Activated CD4-positive, alpha-beta T cell treated with anti-CD3 and anti-CD28 coated beads, Interleukin-2, amount 10 ng/mL, durations not matched to agents 7 days and 5 days (primary cell): ENCODE data around the gene SLC4A2. TPM values are rescaled to one million over a fixed set of nuclear protein-coding genes. Genes with fewer than 3 reads are reported as not detected.

Experiments used
- CTCF ChIA-PET: fragments of 350-600 bp; sonication (Branson Sonifier 250); formaldehyde crosslinking; loops from one replicate; lab custom pipeline; 2021; ENCODE audit warnings: antibody characterized with exemption; lab: Charles Lee
- POLR2A ChIA-PET: fragments of 350-600 bp; sonication (Branson Sonifier 250); formaldehyde crosslinking; loops from one replicate; lab custom pipeline; 2021; ENCODE audit warnings: antibody characterized with exemption; lab: Charles Lee
- DNase-seq: peaks from one replicate; pipeline ENCODE4 v3.0.0-alpha.2; 2020
- H3K27ac Mint-ChIP-seq: one replicate; pipeline ENCODE4 v1.8.0; 2021; ENCODE audit warnings: mild to moderate bottlenecking, moderate library complexity, mixed read lengths
- H3K27me3 Mint-ChIP-seq: one replicate; pipeline ENCODE4 v1.8.0; 2021; ENCODE audit warnings: mixed read lengths
- H3K36me3 Mint-ChIP-seq: one replicate; pipeline ENCODE4 v1.8.0; 2021; ENCODE audit warnings: low read depth, mixed read lengths
- H3K4me1 Mint-ChIP-seq: one replicate; pipeline ENCODE4 v1.8.0; 2021; ENCODE audit warnings: mixed read lengths
- H3K4me3 Mint-ChIP-seq: one replicate; pipeline ENCODE4 v1.8.0; 2021; ENCODE audit warnings: mild to moderate bottlenecking, moderate library complexity, mixed read lengths
- H3K9me3 Mint-ChIP-seq: one replicate; pipeline ENCODE4 v1.8.0; 2021; ENCODE audit warnings: mixed read lengths
- total RNA-seq, 2 experiments: library from RNA; stranded (reverse); gene quantifications; one replicate each; pipeline ENCODE4 v1.2.3, GENCODE V29; 2021

The SLC4A2 gene
- total RNA-seq, 2 experiments from 2014 or later: 106 to 114 TPM

DNA sequence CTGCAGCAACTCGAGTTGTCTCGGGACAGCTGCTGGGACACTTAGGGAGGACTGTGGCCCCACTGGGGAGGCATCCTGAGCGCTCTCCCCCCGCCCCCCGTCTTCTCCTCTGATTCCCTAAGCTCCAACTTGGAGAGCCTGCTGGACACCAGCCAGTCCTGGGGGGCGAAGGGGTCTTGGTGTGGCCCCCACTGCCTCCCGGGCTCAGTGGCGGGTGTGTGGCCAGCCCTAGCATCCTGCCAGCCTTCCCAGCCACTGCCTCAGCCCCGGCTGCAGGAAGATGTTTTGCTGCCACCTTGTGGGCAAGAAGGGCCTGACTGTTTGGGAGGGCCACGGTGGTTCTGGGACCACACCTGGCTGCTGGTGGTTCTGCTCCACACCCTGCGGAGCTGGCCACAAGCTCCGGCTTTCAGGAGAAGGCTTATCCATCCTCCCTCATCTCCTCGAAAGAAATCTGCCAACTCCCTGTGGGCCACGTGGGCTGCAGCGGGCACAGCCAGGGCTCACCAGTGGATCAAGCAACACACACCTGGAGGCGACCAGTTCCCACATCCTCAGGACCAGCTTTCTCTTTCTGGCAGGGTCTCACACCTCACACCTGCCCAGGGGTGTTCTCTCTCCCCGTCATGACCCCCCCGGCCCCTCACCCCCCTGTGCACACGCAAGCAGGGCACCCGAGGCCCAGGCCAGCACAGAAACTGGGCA lies 51.7 kb downstream of the SLC4A2 start:
- Mint-ChIP-seq H3K27ac (no peak overlapping the region), H3K27me3 (peaks cover 5% of the 10 kb centered on the region), H3K9me3 (no peaks in the 10 kb centered on the region), H3K36me3 (no peaks in the 10 kb centered on the region), H3K4me3 (no peak overlapping the region), H3K4me1 (peaks cover 4% of the 10 kb centered on the region)
- ChIA-PET CTCF (interaction anchor here (0.6 to 2.2 kb wide), 19 partner anchors 8 to 331 kb away, joined by 3 to 10 read pairs (median 3); partner anchors contain the start of genes ABCB8 and FASTK), POLR2A (no interaction called here)
- DNase-seq: peak; percentile 79

DNA sequence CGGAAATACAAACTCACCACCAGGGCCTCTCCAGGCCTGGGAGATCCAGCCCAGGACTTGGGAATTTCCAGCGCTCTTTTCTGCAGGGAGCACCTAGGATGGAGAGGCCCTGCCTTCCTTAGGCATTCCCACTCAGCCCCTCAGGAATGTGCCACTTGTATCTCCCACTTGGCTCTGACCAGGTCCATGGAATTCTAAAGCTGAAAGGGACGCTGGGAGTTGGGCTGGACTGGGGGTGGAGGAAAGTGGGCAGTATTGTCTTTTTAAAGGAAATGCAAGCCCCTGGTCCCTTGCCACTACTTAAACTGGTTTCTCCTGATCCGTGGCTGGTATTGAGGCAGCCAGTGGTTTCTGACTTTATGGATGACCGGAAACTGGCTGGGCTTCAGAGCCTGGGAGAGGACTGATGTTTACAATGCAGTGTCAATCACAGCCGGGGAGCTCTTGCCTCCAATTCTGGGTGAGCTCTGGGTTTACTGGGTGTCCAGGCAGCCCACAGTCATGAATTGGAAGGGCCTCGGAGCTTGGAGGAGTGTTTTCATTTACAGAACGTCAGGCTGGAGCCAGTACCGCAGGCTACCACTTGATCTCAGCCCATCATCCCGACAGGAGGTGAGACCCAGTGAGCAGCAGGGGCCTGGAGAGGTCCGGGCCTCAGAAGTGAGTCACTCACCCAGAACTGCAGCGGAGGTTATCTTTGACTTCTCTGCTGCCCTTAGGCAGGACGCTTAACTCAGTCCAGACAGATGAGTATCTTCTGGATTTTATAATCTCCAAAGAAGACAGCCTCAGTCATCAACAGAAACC lies 54.2 kb downstream of the SLC4A2 start:
- no peaks in the 10 kb centered on the region for H3K36me3 Mint-ChIP-seq
- no peak overlapping the region for H3K27ac Mint-ChIP-seq
- H3K9me3 Mint-ChIP-seq: no peaks in the 10 kb centered on the region
- POLR2A ChIA-PET: no interaction called here
- H3K4me1 Mint-ChIP-seq: peaks cover 8% of the 10 kb centered on the region
- DNase-seq: no peak
- H3K27me3 Mint-ChIP-seq: peaks cover 5% of the 10 kb centered on the region
- H3K4me3 Mint-ChIP-seq: peak overlapping the region; percentile 30
- CTCF ChIA-PET: interaction anchor here (1.0 to 3.8 kb wide), 3 partner anchors 10 to 261 kb away, joined by 3 to 18 read pairs (median 3); no protein-coding TSS in a partner anchor

DNA sequence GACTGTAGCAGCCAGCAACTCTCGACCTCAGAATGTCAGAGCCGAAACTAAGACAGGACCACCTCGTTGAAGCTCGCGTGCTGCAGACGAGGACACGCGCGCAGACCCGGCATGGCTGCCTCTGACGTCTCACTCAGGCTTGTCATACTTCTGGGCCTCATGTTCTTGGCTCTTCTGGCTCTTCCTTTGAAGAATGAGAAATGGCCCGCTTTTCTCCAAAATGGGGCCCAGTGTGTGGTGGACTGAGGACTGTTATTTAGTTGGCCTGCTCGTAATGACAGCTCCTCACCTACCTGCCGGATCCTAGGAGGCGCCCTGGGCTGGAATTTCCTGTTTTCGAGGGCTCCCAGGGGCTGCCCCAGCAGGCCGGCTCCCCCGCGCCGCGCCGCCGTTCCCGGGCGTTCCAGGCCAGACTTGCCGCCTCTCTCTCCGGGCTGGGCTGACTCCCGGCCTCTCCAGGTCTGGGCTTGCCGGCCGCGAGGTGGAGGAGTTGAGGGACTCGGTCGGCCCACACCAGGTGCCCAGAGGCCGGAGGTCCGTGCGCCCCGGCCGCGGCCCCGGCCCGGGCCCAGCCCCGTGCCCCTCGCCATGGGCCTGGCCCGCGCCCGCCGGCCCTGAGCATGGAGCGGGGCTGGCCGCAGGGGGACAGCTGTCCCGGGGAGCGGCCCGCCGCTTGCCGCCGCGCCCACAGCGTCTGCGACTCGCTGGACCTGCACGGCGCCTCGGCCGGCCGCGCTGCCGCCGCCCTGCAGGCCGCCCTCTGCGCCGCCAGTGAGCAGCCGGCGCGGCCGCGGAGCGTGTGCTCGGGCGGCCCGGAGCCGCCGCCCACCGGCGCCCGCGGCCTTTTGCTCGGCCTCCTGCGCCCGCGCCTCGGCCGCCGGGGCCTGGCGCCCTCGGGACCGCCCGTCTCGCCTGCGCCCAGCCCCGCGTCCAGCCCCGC lies 55.0 kb downstream of the SLC4A2 start:
- H3K4me1 Mint-ChIP-seq: peaks cover 10% of the 10 kb centered on the region
- H3K9me3 Mint-ChIP-seq: no peaks in the 10 kb centered on the region
- ChIA-PET POLR2A (no interaction called here), CTCF (interaction anchor here (1.1 to 3.8 kb wide), 4 partner anchors 9 to 27 kb away, joined by 3 to 18 read pairs (median 4); no protein-coding TSS in a partner anchor)
- H3K27me3 Mint-ChIP-seq: peaks cover 5% of the 10 kb centered on the region
- no peak overlapping the region for H3K27ac Mint-ChIP-seq
- H3K36me3 Mint-ChIP-seq: no peaks in the 10 kb centered on the region
- H3K4me3 Mint-ChIP-seq: peak overlapping the region; percentile 30
- no peak for DNase-seq

DNA sequence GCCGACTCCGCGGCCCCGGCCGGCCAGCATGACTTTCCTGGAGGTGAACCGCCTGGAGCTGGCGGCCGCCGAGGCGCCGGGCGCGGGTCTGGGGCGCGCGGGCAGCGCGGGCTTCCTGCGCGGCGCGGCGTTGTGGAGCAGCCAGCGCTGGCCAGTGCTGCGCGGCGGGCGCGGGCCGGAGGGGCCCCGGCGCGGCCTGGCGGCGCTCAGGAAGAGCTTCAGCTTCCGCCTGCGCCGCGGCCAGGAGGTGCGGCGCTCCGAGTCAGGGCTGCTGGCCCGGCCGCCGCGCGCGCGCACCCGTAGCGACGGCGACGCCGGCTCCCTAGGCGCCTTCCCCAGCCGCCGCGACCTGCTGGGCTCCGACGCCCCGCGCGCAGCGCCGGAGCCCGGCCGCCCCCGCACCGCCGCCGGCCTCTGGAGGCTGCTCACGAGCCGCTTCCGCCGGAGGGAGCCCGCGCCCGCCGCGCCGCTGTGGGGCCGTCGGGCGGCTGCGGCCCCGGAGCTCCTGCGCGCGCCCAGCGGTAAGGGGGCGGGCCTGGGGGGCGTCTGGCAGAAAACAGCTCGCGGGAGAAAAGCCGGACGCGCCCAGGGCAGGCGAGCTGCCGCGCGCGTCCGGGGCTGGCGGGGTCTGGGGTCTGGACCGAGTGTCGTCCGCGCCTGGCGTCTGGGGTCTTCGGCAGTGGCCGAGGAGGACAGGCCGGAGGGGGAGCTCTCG lies 55.9 kb downstream of the SLC4A2 start:
- H3K36me3 Mint-ChIP-seq: no peaks in the 10 kb centered on the region
- DNase-seq: no peak
- peak overlapping the region; percentile 22 for H3K27ac Mint-ChIP-seq
- H3K9me3 Mint-ChIP-seq: no peaks in the 10 kb centered on the region
- peaks cover 5% of the 10 kb centered on the region for H3K27me3 Mint-ChIP-seq
- H3K4me3 Mint-ChIP-seq: peak overlapping the region; percentile 55
- ChIA-PET CTCF (interaction anchor here (1.0 to 3.8 kb wide), 7 partner anchors 9 to 132 kb away, joined by 3 to 18 read pairs (median 3); no protein-coding TSS in a partner anchor), POLR2A (no interaction called here)
- H3K4me1 Mint-ChIP-seq: peaks cover 10% of the 10 kb centered on the region

DNA sequence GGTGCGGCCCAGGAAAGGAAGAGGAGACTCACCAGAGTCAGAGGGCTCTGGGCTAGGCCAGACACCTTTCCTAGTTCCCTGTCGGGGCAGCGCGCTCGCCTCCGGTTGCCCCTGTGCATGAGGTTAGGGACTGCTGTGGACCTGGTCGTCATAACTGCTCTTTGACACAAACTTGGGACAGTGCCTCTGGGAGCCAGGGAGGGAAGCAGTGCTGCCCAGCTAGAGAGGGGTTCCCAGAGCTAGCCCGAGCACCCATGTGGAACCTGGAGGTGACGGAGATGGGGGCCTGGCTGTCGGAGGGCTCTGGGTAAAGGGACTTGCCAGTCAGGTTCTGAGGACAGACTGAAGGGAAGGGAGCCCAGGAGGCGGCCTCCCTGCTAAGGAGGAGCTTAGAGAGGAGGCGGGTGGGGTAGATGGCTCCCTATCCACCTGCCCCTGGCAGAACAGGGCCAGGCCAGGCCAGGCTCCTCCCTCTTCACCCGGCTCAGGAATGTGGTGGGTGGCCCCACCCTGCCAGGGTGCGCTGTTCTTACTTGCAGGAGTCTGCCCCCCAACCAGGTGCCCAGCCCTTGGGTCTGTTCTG lies 56.5 kb downstream of the SLC4A2 start:
- ChIA-PET POLR2A (no interaction called here), CTCF (interaction anchor here (1.0 to 3.8 kb wide), 7 partner anchors 8 to 131 kb away, joined by 3 to 18 read pairs (median 3); no protein-coding TSS in a partner anchor)
- no peaks in the 10 kb centered on the region for H3K36me3 Mint-ChIP-seq
- peak overlapping the region; percentile 55 for H3K4me3 Mint-ChIP-seq
- H3K27ac Mint-ChIP-seq: peak overlapping the region; percentile 22
- H3K27me3 Mint-ChIP-seq: peaks cover 5% of the 10 kb centered on the region
- no peak for DNase-seq
- peaks cover 10% of the 10 kb centered on the region for H3K4me1 Mint-ChIP-seq
- H3K9me3 Mint-ChIP-seq: no peaks in the 10 kb centered on the region

DNA sequence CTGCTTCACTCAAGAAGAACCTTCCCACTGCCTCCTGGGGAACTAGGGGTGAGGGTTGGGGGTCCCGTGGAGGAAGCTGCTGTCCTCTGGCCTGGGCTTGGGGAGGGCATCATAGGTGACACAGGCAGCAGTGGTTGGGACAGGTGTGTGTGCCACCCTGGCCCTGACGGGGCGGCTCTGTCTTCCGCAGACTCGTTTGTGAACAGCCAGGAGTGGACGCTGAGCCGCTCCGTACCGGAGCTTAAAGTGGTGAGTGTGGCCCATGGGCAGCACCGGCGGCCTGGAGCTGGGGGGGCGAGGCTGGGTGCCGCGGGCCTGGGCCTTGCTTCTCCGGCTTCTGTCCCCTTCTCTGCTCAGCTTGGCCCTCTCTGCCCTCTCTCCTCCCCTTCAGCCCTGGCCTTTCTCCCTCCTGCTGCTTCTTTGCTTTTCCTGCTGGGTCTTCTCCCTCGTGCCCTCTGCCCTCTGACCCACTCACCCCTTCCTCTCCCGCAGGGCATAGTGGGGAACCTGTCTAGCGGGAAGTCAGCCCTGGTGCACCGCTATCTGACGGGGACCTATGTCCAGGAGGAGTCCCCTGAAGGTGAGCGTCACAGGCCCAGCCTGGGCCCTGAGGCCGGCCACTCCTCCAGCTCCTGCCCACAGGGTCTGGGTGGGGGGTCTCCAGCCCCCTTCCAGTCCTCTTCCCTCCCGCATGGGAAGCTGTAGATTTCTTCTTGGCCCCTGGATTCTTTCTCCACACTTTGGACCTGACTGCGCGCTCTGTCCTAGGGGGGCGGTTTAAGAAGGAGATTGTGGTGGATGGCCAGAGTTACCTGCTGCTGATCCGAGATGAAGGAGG lies 57.4 kb downstream of the SLC4A2 start:
- ChIA-PET POLR2A (no interaction called here), CTCF (interaction anchor here (0.6 to 2.6 kb wide), 6 partner anchors 12 to 419 kb away, joined by 3 to 7 read pairs (median 3); no protein-coding TSS in a partner anchor)
- no peaks in the 10 kb centered on the region for H3K36me3 Mint-ChIP-seq
- no peak for DNase-seq
- H3K27ac Mint-ChIP-seq: peak overlapping the region; percentile 79
- H3K4me3 Mint-ChIP-seq: peak overlapping the region; percentile 69
- H3K4me1 Mint-ChIP-seq: peaks cover 10% of the 10 kb centered on the region
- peaks cover 5% of the 10 kb centered on the region for H3K27me3 Mint-ChIP-seq
- H3K9me3 Mint-ChIP-seq: no peaks in the 10 kb centered on the region

DNA sequence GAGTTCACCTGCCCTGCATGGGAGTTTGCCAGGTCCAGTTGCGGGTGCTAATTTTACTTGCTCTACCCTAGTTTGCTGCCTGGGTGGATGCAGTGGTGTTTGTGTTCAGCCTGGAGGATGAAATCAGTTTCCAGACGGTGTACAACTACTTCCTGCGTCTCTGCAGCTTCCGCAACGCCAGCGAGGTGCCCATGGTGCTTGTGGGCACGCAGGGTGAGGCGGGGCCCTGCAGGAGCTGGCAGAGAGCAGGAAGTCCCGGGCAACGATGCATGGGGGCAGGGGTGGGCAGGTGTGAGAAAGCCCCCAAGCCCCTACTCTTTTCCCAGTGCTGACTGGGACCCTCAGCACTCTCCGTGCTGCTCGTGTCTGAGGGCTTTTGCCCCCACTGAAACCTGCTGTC lies 58.2 kb downstream of the SLC4A2 start:
- ChIA-PET CTCF (interaction anchor here (0.6 to 2.6 kb wide), 3 partner anchors 11 to 418 kb away, joined by 3 to 7 read pairs (median 3); no protein-coding TSS in a partner anchor), POLR2A (no interaction called here)
- H3K36me3 Mint-ChIP-seq: no peaks in the 10 kb centered on the region
- peaks cover 5% of the 10 kb centered on the region for H3K27me3 Mint-ChIP-seq
- H3K27ac Mint-ChIP-seq: peak overlapping the region; percentile 79
- no peaks in the 10 kb centered on the region for H3K9me3 Mint-ChIP-seq
- H3K4me3 Mint-ChIP-seq: peak overlapping the region; percentile 69
- DNase-seq: peak; percentile 44
- peaks cover 10% of the 10 kb centered on the region for H3K4me1 Mint-ChIP-seq

DNA sequence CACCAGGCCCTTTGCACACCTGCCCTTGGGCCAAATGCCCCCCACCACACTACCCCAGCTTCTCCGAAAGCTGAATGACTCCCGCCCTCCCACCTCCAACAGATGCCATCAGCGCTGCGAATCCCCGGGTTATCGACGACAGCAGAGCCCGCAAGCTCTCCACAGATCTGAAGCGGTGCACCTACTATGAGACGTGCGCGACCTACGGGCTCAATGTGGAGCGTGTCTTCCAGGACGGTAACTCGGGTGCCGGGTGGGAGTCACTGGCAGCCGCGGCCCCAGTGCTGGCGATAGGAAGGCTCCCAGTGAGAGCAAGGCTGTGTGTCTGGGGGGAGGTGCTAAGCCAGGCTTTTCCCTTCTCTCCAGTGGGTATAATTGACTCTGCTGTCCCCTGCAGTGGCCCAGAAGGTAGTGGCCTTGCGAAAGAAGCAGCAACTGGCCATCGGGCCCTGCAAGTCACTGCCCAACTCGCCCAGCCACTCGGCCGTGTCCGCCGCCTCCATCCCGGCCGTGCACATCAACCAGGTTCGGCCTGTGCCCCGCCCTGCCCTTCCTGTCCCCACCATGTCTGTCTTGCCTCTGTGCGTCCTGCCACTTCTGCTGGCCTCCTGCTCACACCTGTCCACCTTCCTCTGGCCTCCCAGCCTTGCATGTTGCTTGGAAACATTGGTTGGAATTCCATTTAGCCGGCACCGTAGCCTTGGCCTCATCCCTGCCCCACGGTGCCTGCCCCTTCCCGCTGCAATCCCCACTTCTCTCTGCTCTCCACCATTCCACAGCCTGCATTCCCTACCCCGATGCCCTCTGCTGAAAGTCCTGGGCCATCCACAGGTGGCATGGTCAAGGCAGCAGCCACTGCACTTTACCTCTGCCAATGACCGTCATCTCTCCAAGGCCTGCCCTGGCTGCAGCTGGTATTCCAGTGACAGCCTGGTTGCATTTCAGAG lies 59.0 kb downstream of the SLC4A2 start:
- peak overlapping the region; percentile 79 for H3K27ac Mint-ChIP-seq
- H3K4me3 Mint-ChIP-seq: no peak overlapping the region
- no peaks in the 10 kb centered on the region for H3K9me3 Mint-ChIP-seq
- ChIA-PET CTCF (interaction anchor here (0.9 to 2.6 kb wide), 3 partner anchors 10 to 125 kb away, joined by 3 to 7 read pairs (median 4); no protein-coding TSS in a partner anchor), POLR2A (no interaction called here)
- no peaks in the 10 kb centered on the region for H3K36me3 Mint-ChIP-seq
- H3K27me3 Mint-ChIP-seq: peaks cover 5% of the 10 kb centered on the region
- no peak for DNase-seq
- peaks cover 10% of the 10 kb centered on the region for H3K4me1 Mint-ChIP-seq

DNA sequence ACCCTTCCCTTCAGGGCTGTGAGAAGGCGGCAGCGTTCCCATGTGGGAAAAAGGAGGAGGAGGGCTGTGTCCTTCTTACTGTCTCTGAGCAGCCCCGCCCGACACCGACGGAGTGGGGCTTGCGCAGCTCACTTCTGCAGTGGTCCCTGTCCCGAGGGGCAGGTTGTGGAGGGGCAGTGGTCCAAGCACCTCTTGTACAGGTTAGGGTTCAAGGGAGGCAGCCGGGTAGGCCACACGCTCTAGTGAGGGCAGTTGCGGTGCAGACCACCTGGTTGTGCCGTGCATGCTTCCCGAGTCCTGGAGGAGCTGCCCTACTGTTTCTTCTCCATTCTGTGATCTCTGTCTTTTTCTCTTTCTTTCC lies 59.6 kb downstream of the SLC4A2 start:
- H3K27ac Mint-ChIP-seq: no peak overlapping the region
- no peak overlapping the region for H3K4me3 Mint-ChIP-seq
- peaks cover 5% of the 10 kb centered on the region for H3K27me3 Mint-ChIP-seq
- no peaks in the 10 kb centered on the region for H3K9me3 Mint-ChIP-seq
- H3K36me3 Mint-ChIP-seq: no peaks in the 10 kb centered on the region
- CTCF ChIA-PET: interaction anchor here (0.9 to 2.6 kb wide), 4 partner anchors 8 to 124 kb away, joined by 3 to 7 read pairs (median 4); no protein-coding TSS in a partner anchor
- POLR2A ChIA-PET: no interaction called here
- DNase-seq: no peak
- peaks cover 10% of the 10 kb centered on the region for H3K4me1 Mint-ChIP-seq

DNA sequence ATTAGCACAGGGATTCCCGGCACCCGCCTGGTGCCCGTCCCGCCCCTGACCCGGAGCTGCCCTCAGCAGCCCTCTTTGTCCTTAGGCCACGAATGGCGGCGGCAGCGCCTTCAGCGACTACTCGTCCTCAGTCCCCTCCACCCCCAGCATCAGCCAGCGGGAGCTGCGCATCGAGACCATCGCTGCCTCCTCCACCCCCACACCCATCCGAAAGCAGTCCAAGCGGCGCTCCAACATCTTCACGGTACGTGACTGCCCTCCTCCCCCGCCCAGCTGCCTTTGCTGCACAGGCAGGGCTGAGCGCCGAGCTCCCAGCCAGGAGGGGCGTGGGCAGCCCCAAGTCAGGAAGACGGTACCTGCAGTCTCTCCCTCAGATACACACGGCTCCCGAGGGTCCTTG lies 60.5 kb downstream of the SLC4A2 start:
- H3K36me3 Mint-ChIP-seq: no peaks in the 10 kb centered on the region
- no peak for DNase-seq
- no peak overlapping the region for H3K27ac Mint-ChIP-seq
- ChIA-PET POLR2A (no interaction called here), CTCF (interaction anchor here (0.6 to 1.4 kb wide), 6 partner anchors 9 to 768 kb away, joined by 3 to 4 read pairs (median 3); no protein-coding TSS in a partner anchor)
- no peak overlapping the region for H3K4me3 Mint-ChIP-seq
- H3K4me1 Mint-ChIP-seq: peaks cover 10% of the 10 kb centered on the region
- H3K27me3 Mint-ChIP-seq: peaks cover 5% of the 10 kb centered on the region
- no peaks in the 10 kb centered on the region for H3K9me3 Mint-ChIP-seq
